Measurements from ENCODE around the gene ZNHIT3.
"Not testable (repeated sequence)": the region's sequence is repeated elsewhere in the genome, so short reads cannot be mapped to it uniquely, and the experiment has no call there.

ZNHIT3 gene

GRCh38 chr17:36498560-36499300 lies 12.2 kb downstream of the ZNHIT3 start:
- Histone ChIP-seq H3K4me1 (ENCODE audit: insufficient read depth, low read length) (no peaks in the 10 kb centered on the region), H3K9ac (ENCODE audit: low read depth, low read length) (no peak overlapping the region), H3K9me3 (ENCODE audit: control insufficient read depth, insufficient read depth, low read length) (no peaks in the 10 kb centered on the region), H3K36me3 (ENCODE audit: insufficient read depth, low read length) (peaks cover 29% of the 10 kb centered on the region)

GRCh38 chr17:36500745-36501225 lies 14.3 kb downstream of the ZNHIT3 start:
- Histone ChIP-seq H3K4me1 (ENCODE audit: insufficient read depth, low read length) (no peaks in the 10 kb centered on the region), H3K9me3 (ENCODE audit: control insufficient read depth, insufficient read depth, low read length) (no peaks in the 10 kb centered on the region), H3K36me3 (ENCODE audit: insufficient read depth, low read length) (peaks cover 30% of the 10 kb centered on the region), H3K9ac (ENCODE audit: low read depth, low read length) (no peak overlapping the region)

GRCh38 chr17:36501351-36501750 lies 14.9 kb downstream of the ZNHIT3 start:
- H3K9ac ChIP-seq (ENCODE audit: low read depth, low read length) = no peak overlapping the region
- no peaks in the 10 kb centered on the region for H3K9me3 ChIP-seq (ENCODE audit: control insufficient read depth, insufficient read depth, low read length)
- no peaks in the 10 kb centered on the region for H3K4me1 ChIP-seq (ENCODE audit: insufficient read depth, low read length)
- H3K36me3 ChIP-seq (ENCODE audit: insufficient read depth, low read length) = peaks cover 33% of the 10 kb centered on the region

- no peaks in the 10 kb centered on the region for H3K4me1 ChIP-seq (ENCODE audit: insufficient read depth, low read length)
- no peaks in the 10 kb centered on the region for H3K9me3 ChIP-seq (ENCODE audit: control insufficient read depth, insufficient read depth, low read length)
- peaks cover 33% of the 10 kb centered on the region for H3K36me3 ChIP-seq (ENCODE audit: insufficient read depth, low read length)
- no peak overlapping the region for H3K9ac ChIP-seq (ENCODE audit: low read depth, low read length)
These were observed 15.5 kb downstream of the ZNHIT3 start for GRCh38 chr17:36501963-36502362.

- no peak overlapping the region for H3K9ac ChIP-seq (ENCODE audit: low read depth, low read length)
- H3K9me3 ChIP-seq (ENCODE audit: control insufficient read depth, insufficient read depth, low read length) = no peaks in the 10 kb centered on the region
- H3K36me3 ChIP-seq (ENCODE audit: insufficient read depth, low read length) = peaks cover 34% of the 10 kb centered on the region
- no peaks in the 10 kb centered on the region for H3K4me1 ChIP-seq (ENCODE audit: insufficient read depth, low read length)
These were observed 17.1 kb downstream of the ZNHIT3 start for GRCh38 chr17:36503456-36504155.

GRCh38 chr17:36504156-36504545 lies 17.7 kb downstream of the ZNHIT3 start:
- no peaks in the 10 kb centered on the region for H3K9me3 ChIP-seq (ENCODE audit: control insufficient read depth, insufficient read depth, low read length)
- no peak overlapping the region for H3K9ac ChIP-seq (ENCODE audit: low read depth, low read length)
- H3K4me1 ChIP-seq (ENCODE audit: insufficient read depth, low read length) = no peaks in the 10 kb centered on the region
- peaks cover 30% of the 10 kb centered on the region for H3K36me3 ChIP-seq (ENCODE audit: insufficient read depth, low read length)

GRCh38 chr17:36505171-36505570 lies 18.7 kb downstream of the ZNHIT3 start:
- no peak overlapping the region for H3K9ac ChIP-seq (ENCODE audit: low read depth, low read length)
- H3K36me3 ChIP-seq (ENCODE audit: insufficient read depth, low read length) = peaks cover 36% of the 10 kb centered on the region
- no peaks in the 10 kb centered on the region for H3K4me1 ChIP-seq (ENCODE audit: insufficient read depth, low read length)
- H3K9me3 ChIP-seq (ENCODE audit: control insufficient read depth, insufficient read depth, low read length) = no peaks in the 10 kb centered on the region

GRCh38 chr17:36506249-36506826 lies 19.9 kb downstream of the ZNHIT3 start:
- Histone ChIP-seq H3K9ac (ENCODE audit: low read depth, low read length) (no peak overlapping the region), H3K9me3 (ENCODE audit: control insufficient read depth, insufficient read depth, low read length) (no peaks in the 10 kb centered on the region), H3K36me3 (ENCODE audit: insufficient read depth, low read length) (peaks cover 38% of the 10 kb centered on the region), H3K4me1 (ENCODE audit: insufficient read depth, low read length) (no peaks in the 10 kb centered on the region)

- H3K4me1 ChIP-seq (ENCODE audit: insufficient read depth, low read length) = no peaks in the 10 kb centered on the region
- H3K9me3 ChIP-seq (ENCODE audit: control insufficient read depth, insufficient read depth, low read length) = no peaks in the 10 kb centered on the region
- peaks cover 37% of the 10 kb centered on the region for H3K36me3 ChIP-seq (ENCODE audit: insufficient read depth, low read length)
- H3K9ac ChIP-seq (ENCODE audit: low read depth, low read length) = no peak overlapping the region
These were observed 20.4 kb downstream of the ZNHIT3 start for GRCh38 chr17:36506831-36507230.

- H3K9ac ChIP-seq (ENCODE audit: low read depth, low read length) = no peak overlapping the region
- no peaks in the 10 kb centered on the region for H3K9me3 ChIP-seq (ENCODE audit: control insufficient read depth, insufficient read depth, low read length)
- peaks cover 37% of the 10 kb centered on the region for H3K36me3 ChIP-seq (ENCODE audit: insufficient read depth, low read length)
- H3K4me1 ChIP-seq (ENCODE audit: insufficient read depth, low read length) = no peaks in the 10 kb centered on the region
These were observed 20.8 kb downstream of the ZNHIT3 start for GRCh38 chr17:36507266-36507665.

- H3K36me3 ChIP-seq (ENCODE audit: insufficient read depth, low read length) = peaks cover 41% of the 10 kb centered on the region
- H3K9me3 ChIP-seq (ENCODE audit: control insufficient read depth, insufficient read depth, low read length); H3K9ac ChIP-seq (ENCODE audit: low read depth, low read length); H3K4me1 ChIP-seq (ENCODE audit: insufficient read depth, low read length): not testable (repeated sequence)
These were observed 22.0 kb downstream of the ZNHIT3 start for GRCh38 chr17:36508439-36508838.

- H3K4me1 ChIP-seq (ENCODE audit: insufficient read depth, low read length) = no peaks in the 10 kb centered on the region
- peaks cover 37% of the 10 kb centered on the region for H3K36me3 ChIP-seq (ENCODE audit: insufficient read depth, low read length)
- no peaks in the 10 kb centered on the region for H3K9me3 ChIP-seq (ENCODE audit: control insufficient read depth, insufficient read depth, low read length)
These were observed 22.9 kb downstream of the ZNHIT3 start for GRCh38 chr17:36509272-36509985.

GRCh38 chr17:36510636-36511035 lies 24.2 kb downstream of the ZNHIT3 start:
- Histone ChIP-seq H3K9ac (ENCODE audit: low read depth, low read length) (no peak overlapping the region), H3K36me3 (ENCODE audit: insufficient read depth, low read length) (peaks cover 37% of the 10 kb centered on the region), H3K4me1 (ENCODE audit: insufficient read depth, low read length) (no peaks in the 10 kb centered on the region), H3K9me3 (ENCODE audit: control insufficient read depth, insufficient read depth, low read length) (no peaks in the 10 kb centered on the region)

More at GRCh38 chr17:36509272-36509985, 22.9 kb downstream of the ZNHIT3 start:
- H3K9ac ChIP-seq (ENCODE audit: low read depth, low read length) = no peak overlapping the region

- no peaks in the 10 kb centered on the region for H3K9me3 ChIP-seq (ENCODE audit: control insufficient read depth, insufficient read depth, low read length)
- H3K4me1 ChIP-seq (ENCODE audit: insufficient read depth, low read length) = no peaks in the 10 kb centered on the region
- peaks cover 37% of the 10 kb centered on the region for H3K36me3 ChIP-seq (ENCODE audit: insufficient read depth, low read length)
- H3K9ac ChIP-seq (ENCODE audit: low read depth, low read length) = no peak overlapping the region
These were observed 24.7 kb downstream of the ZNHIT3 start for GRCh38 chr17:36511216-36511615.
